Cardiac muscle cell (in vitro differentiated cells and primary cell): ENCODE measurements around the gene CFL2. TPM values are rescaled to one million over a fixed set of nuclear protein-coding genes. Genes with fewer than 3 reads are reported as not detected.
A peak's percentile ranks its signal among the peaks of the same experiment; 100 is the strongest.

ENCODE experiments used
- DNase-seq, 2 donors: peaks; one replicate each; pipeline versions ENCODE4 v3.0.0 to v3.0.0-alpha.2; 2010 to 2017; ENCODE audit warnings: low read depth in 1 of 2, low spot score in 1 of 2
- H3K27ac ChIP-seq: fragments of 200-600 bp; sonication (generic); 2 replicates; pipeline ENCODE4 v1.5.1; 2016
- H3K27me3 ChIP-seq: fragments of 200-600 bp; sonication (generic); 2 replicates; pipeline ENCODE4 v1.6.0; 2016; ENCODE audit warnings: control low read depth
- H3K36me3 ChIP-seq: fragments of 200-600 bp; sonication (generic); 2 replicates; pipeline ENCODE4 v1.5.1; 2016; ENCODE audit warnings: control low read depth
- H3K4me1 ChIP-seq: fragments of 200-600 bp; sonication (generic); 2 replicates; pipeline ENCODE4 v1.8.1; 2017; ENCODE audit warnings: low read depth, mild to moderate bottlenecking, mixed run types
- H3K4me3 ChIP-seq: fragments of 200-600 bp; sonication (generic); 2 replicates; pipeline ENCODE4 v1.5.1; 2016; ENCODE audit warnings: mild to moderate bottlenecking
- H3K9me3 ChIP-seq: fragments of 200-600 bp; sonication (generic); 2 replicates; pipeline ENCODE4 v1.5.1; 2017; ENCODE audit warnings: low read depth, mild to moderate bottlenecking, control low read depth
- CTCF ChIP-seq: IDR thresholded peaks from 2 replicates; pipeline ENCODE4 v1.5.1; 2012; ENCODE audit warnings: low read depth, mild to moderate bottlenecking, low read length
- polyA plus RNA-seq: library from polyadenylated mRNA; unstranded; fragments of >200 nt; fragmentation: Nextera tagmentation; extraction: Ambion mirVana; gene quantifications from 2 replicates; pipeline ENCODE4 v1.2.1, GENCODE V29; 2016
- total RNA-seq: library from RNA; depleted of rRNA; stranded (reverse); fragments of >200 nt; gene quantifications from 2 replicates; pipeline ENCODE4 v1.2.3, GENCODE V29; 2016

The CFL2 gene
- total RNA-seq (37.5 and 73.1 TPM in 2 replicates), polyA plus RNA-seq (143 and 186 TPM in 2 replicates)

GRCh38 chr14:34714320-34715126 is at the start of gene CFL2:
CFL2 (minus strand) TSS chr14:34714593; CDS start chr14:34714540, 53 bp downstream.
- H3K9me3 ChIP-seq, result no peaks in the 10 kb centered on the region
- H3K27me3 ChIP-seq, result no peaks in the 10 kb centered on the region
- H3K27ac ChIP-seq, result peak within 1 kb of the TSS; percentile 94
- peak within 1 kb of the TSS; percentile 55 for H3K4me3 ChIP-seq
- DNase-seq, result peak; percentile 76 to 94
- H3K36me3 ChIP-seq, result peaks cover 9% of the 10 kb centered on the region
- TF ChIP-seq CTCF, result no peak
- peaks cover 36% of the 10 kb centered on the region for H3K4me1 ChIP-seq

- TF ChIP-seq CTCF, result no peak
- Histone ChIP-seq H3K9me3 (no peaks in the 10 kb centered on the region), H3K27ac (no peak overlapping the region), H3K4me1 (no peaks in the 10 kb centered on the region), H3K27me3 (no peaks in the 10 kb centered on the region), H3K36me3 (peaks cover 12% of the 10 kb centered on the region), H3K4me3 (no peak overlapping the region)
- DNase-seq, result no peak
Measured at GRCh38 chr14:34755215-34755614, 40.8 kb upstream of the CFL2 start.

GRCh38 chr14:34754687-34755086 is 40.3 kb upstream of the CFL2 start:
- peaks cover 7% of the 10 kb centered on the region for H3K36me3 ChIP-seq
- no peak overlapping the region for H3K4me3 ChIP-seq
- no peaks in the 10 kb centered on the region for H3K4me1 ChIP-seq
- DNase-seq, result no peak
- TF ChIP-seq CTCF, result no peak
- no peaks in the 10 kb centered on the region for H3K27me3 ChIP-seq
- no peak overlapping the region for H3K27ac ChIP-seq
- no peaks in the 10 kb centered on the region for H3K9me3 ChIP-seq

GRCh38 chr14:34750670-34751069 is 36.3 kb upstream of the CFL2 start:
- peak in 1 of 2 donors; percentile 64 for DNase-seq
- Histone ChIP-seq H3K27ac (no peak overlapping the region), H3K36me3 (peaks cover 6% of the 10 kb centered on the region), H3K4me1 (no peaks in the 10 kb centered on the region), H3K27me3 (no peaks in the 10 kb centered on the region), H3K9me3 (no peaks in the 10 kb centered on the region), H3K4me3 (no peak overlapping the region)
- no peak for TF ChIP-seq CTCF

- no peak overlapping the region for H3K27ac ChIP-seq
- no peak for DNase-seq
Measured at GRCh38 chr14:34750233-34750632, 35.8 kb upstream of the CFL2 start.

More at GRCh38 chr14:34750233-34750632, 35.8 kb upstream of the CFL2 start:
- TF ChIP-seq CTCF, result no peak
- Histone ChIP-seq H3K36me3 (peaks cover 6% of the 10 kb centered on the region), H3K4me1 (no peaks in the 10 kb centered on the region), H3K9me3 (no peaks in the 10 kb centered on the region), H3K27me3 (no peaks in the 10 kb centered on the region), H3K4me3 (no peak overlapping the region)
